Sigmoid colon (tissue), 7 donors: ENCODE measurements around the gene TMEM145. TPM values are rescaled to one million over a fixed set of nuclear protein-coding genes. Genes with fewer than 3 reads are reported as not detected.

Experiments used
- DNase-seq: peaks from one replicate; pipeline ENCODE4 v3.0.0-alpha.2; 2019
- H3K27ac ChIP-seq, 4 donors: fragments of 200-600 bp; sonication (generic); one replicate each; pipeline ENCODE4 v1.5.1; 2016 to 2019; ENCODE audit warnings: mild to moderate bottlenecking in 1 of 4
- H3K27me3 ChIP-seq, 3 donors: fragments of 200-600 bp; sonication (generic); one replicate each; pipeline ENCODE4 v1.5.1; 2019; ENCODE audit warnings: mild to moderate bottlenecking in 1 of 3
- H3K36me3 ChIP-seq, 4 donors: fragments of 200-600 bp; sonication (generic); one replicate each; pipeline ENCODE4 v1.5.1; 2016 to 2019
- H3K4me1 ChIP-seq, 4 donors: fragments of 200-600 bp; sonication (generic); one replicate each; pipeline ENCODE4 v1.5.1; 2017 to 2019
- H3K4me3 ChIP-seq, 4 donors: fragments of 200-600 bp; sonication (generic); one replicate each; pipeline ENCODE4 v1.5.1; 2017 to 2019; ENCODE audit warnings: mild to moderate bottlenecking in 2 of 4, moderate library complexity in 1 of 4
- H3K9me3 ChIP-seq, 4 donors: fragments of 200-600 bp in 3 of 4; sonication (generic) in 3 of 4; one replicate each; pipeline versions ENCODE4 v1.5.1 to v1.6.1; 2013 to 2019
- EP300 ChIP-seq, 4 donors: sonication (generic); formaldehyde crosslinking; IDR thresholded peaks; one replicate each; pipeline ENCODE4 v1.6.1; 2017; ENCODE audit warnings: antibody characterized with exemption in 4 of 4
- POLR2A ChIP-seq, 2 donors: fragments of 450-650 bp; IDR thresholded peaks; one replicate each; pipeline ENCODE4 v1.6.1; 2016; ENCODE audit warnings: antibody characterized with exemption in 2 of 2, mild to moderate bottlenecking in 2 of 2, moderate library complexity in 2 of 2
- POLR2AphosphoS5 ChIP-seq, 4 donors: sonication (generic); formaldehyde crosslinking; IDR thresholded peaks; one replicate each; pipeline ENCODE4 v1.6.1; 2017; ENCODE audit warnings: antibody characterized with exemption in 4 of 4
- WGBS, 2 donors: extraction: QIAGEN DNeasy Blood & Tissue Kit; methylation state at CpG; one replicate each; pipeline ENCODE4 v1.1.7; 2013; 5-methylcytosine and 5-hydroxymethylcytosine counted together
- intact Hi-C: fragments of 100-400 bp; cut with DNase I; formaldehyde crosslinking; loops from one replicate; pipeline ENCODE4 v1.15.1; 2023
- polyA plus RNA-seq, 3 donors: library from polyadenylated mRNA; stranded (reverse); fragments of 200-250 nt; gene quantifications; one replicate each; pipeline ENCODE4 v1.2.3, GENCODE V29; 2013
- total RNA-seq, 4 donors: library from RNA; depleted of rRNA; stranded (reverse); fragments of >200 nt; gene quantifications; one replicate each; pipeline ENCODE4 v1.1.0, GENCODE V29; 2016
- TF ChIP-seq, protein P1 (sequence below), 4 experiments: fragments of 450-650 bp in 3 of 4; fragments of 200-600 bp in 1 of 4; IDR thresholded peaks; one replicate each; pipeline ENCODE4 v1.5.1; 2016 to 2019; ENCODE audit warnings: antibody characterized with exemption in 4 of 4, mild to moderate bottlenecking in 3 of 4, moderate library complexity in 2 of 4
- donor health status: healthy with polysubstance abuse.
- donor health status: Bipolar disorder and iron deficiency.
- donor health status: healthy.

The TMEM145 gene
- total and polyA plus RNA-seq, 7 donors, result 0.54 to 4.4 (median 0.65) TPM; not detected in 3

DNA sequence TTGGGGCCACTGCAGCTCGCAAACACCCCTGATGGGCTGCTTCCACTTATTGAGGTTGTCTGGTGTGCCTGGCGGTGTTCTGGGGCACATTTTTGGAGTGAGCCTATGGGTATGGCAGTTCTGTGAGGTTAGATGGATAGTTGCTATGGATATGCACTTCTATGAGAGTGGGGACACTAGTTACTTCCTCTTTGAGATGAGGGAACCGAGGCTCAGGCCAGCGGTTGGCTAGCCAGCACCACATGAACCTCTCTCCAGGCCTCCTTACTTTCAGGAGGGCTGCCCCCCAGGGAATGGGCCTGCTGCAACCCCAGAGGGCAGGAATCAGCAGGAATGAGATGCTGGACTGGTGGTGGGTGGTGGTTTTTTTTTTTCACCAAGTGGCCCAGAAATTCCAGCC lies 24.7 kb upstream of the TMEM145 start:
- H3K4me1 ChIP-seq, result peaks cover 0 to 26% (median 24%) of the 10 kb centered on the region in 4 donors
- 77 to 90% methylated on average over 4 of the region's 4 CpGs for WGBS, 2 donors
- no peaks in the 10 kb centered on the region for H3K9me3 ChIP-seq
- intact Hi-C loops, result no loop called here
- no peak overlapping the region for H3K27ac ChIP-seq
- H3K4me3 ChIP-seq, result no peak overlapping the region
- DNase-seq, result no peak
- peaks cover 15 to 67% (median 58%) of the 10 kb centered on the region in 4 donors for H3K36me3 ChIP-seq
- no peaks in the 10 kb centered on the region for H3K27me3 ChIP-seq
- no peak for TF ChIP-seq POLR2A (IDR thresholded peaks at IDR 0.05)
- TF ChIP-seq POLR2AphosphoS5 (IDR thresholded peaks at IDR 0.05), result no peak
- TF ChIP-seq, protein P1, sequence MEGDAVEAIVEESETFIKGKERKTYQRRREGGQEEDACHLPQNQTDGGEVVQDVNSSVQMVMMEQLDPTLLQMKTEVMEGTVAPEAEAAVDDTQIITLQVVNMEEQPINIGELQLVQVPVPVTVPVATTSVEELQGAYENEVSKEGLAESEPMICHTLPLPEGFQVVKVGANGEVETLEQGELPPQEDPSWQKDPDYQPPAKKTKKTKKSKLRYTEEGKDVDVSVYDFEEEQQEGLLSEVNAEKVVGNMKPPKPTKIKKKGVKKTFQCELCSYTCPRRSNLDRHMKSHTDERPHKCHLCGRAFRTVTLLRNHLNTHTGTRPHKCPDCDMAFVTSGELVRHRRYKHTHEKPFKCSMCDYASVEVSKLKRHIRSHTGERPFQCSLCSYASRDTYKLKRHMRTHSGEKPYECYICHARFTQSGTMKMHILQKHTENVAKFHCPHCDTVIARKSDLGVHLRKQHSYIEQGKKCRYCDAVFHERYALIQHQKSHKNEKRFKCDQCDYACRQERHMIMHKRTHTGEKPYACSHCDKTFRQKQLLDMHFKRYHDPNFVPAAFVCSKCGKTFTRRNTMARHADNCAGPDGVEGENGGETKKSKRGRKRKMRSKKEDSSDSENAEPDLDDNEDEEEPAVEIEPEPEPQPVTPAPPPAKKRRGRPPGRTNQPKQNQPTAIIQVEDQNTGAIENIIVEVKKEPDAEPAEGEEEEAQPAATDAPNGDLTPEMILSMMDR (IDR thresholded peaks at IDR 0.05), result no peak
- TF ChIP-seq EP300 (IDR thresholded peaks at IDR 0.05), result no peak

DNA sequence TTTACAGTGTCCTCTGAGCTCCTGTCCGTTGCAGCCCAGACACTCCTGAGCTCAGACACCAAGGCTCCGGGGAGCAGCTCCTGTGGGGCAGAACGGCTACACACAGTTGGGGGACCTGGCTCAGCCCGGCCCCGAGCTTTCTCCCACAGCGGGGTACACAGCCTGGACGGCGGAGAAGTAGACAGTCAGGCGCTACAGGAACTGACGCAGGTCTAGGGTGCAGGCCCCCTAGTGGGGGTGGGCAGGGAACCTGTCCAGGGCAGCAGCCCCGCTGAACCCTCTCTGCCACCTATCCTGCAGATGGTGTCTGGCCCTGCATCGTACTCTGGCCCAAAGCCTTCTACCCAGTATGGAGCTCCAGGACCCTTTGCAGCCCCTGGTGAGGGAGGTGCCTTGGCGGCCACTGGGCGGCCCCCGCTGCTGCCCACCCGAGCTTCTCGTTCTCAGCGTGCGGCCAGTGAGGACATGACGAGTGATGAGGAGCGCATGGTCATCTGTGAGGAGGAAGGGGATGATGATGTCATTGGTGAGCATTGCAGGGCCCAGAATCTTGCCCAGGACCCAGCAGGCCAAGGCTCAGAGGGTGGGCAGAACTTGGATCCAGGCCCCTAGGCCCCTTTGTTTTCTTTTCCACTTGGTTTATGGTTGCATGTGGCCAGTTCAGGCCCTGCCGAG lies 24.1 kb upstream of the TMEM145 start:
- Histone ChIP-seq H3K4me1 (peaks cover 0 to 25% (median 24%) of the 10 kb centered on the region in 4 donors), H3K4me3 (no peak overlapping the region), H3K27ac (no peak overlapping the region), H3K36me3 (peaks cover 22 to 74% (median 64%) of the 10 kb centered on the region in 4 donors), H3K27me3 (no peaks in the 10 kb centered on the region), H3K9me3 (no peaks in the 10 kb centered on the region)
- no peak for TF ChIP-seq EP300 (IDR thresholded peaks at IDR 0.05)
- TF ChIP-seq, protein P1 (IDR thresholded peaks at IDR 0.05), result no peak
- no peak for TF ChIP-seq POLR2AphosphoS5 (IDR thresholded peaks at IDR 0.05)
- TF ChIP-seq POLR2A (IDR thresholded peaks at IDR 0.05), result no peak
- DNase-seq, result no peak
- intact Hi-C loops, result no loop called here
- WGBS, 2 donors, result 94% methylated on average over 22 of the region's 22 CpGs

DNA sequence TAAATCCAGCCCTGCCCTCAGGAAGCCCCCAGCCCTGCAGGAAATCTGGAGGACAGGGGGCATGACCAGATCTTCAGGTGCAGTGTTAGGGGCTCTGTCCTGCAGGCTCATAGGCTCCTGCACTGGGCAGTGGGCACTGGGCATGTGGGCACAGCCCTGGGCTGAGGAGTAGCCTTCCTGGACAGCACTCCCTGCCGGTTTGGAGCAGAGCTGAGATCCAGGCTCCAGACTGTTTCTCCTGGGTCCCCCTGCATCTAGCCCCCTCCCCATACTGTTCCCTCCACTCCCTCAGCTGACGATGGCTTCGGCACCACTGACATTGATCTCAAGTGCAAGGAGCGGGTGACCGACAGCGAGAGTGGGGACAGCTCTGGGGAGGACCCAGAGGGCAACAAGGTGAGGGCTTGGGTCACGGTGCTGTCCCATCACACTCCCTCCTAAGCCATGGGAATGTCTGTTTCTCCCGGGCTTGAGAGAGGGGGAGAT lies 23.5 kb upstream of the TMEM145 start:
- Histone ChIP-seq H3K27ac (no peak overlapping the region), H3K36me3 (peaks cover 28 to 79% (median 69%) of the 10 kb centered on the region in 4 donors), H3K27me3 (no peaks in the 10 kb centered on the region), H3K4me3 (no peak overlapping the region), H3K9me3 (no peaks in the 10 kb centered on the region), H3K4me1 (peaks cover 0 to 25% (median 23%) of the 10 kb centered on the region in 4 donors)
- TF ChIP-seq, protein P1 (IDR thresholded peaks at IDR 0.05), result no peak
- no peak for TF ChIP-seq POLR2AphosphoS5 (IDR thresholded peaks at IDR 0.05)
- TF ChIP-seq POLR2A (IDR thresholded peaks at IDR 0.05), result no peak
- TF ChIP-seq EP300 (IDR thresholded peaks at IDR 0.05), result no peak
- 91 to 92% methylated on average over 8 of the region's 8 CpGs for WGBS, 2 donors
- no peak for DNase-seq
- intact Hi-C loops, result loop anchor here (10.0 kb wide), 1 partner anchor 155 kb away; the partner anchor contains the start of gene POU2F2

DNA sequence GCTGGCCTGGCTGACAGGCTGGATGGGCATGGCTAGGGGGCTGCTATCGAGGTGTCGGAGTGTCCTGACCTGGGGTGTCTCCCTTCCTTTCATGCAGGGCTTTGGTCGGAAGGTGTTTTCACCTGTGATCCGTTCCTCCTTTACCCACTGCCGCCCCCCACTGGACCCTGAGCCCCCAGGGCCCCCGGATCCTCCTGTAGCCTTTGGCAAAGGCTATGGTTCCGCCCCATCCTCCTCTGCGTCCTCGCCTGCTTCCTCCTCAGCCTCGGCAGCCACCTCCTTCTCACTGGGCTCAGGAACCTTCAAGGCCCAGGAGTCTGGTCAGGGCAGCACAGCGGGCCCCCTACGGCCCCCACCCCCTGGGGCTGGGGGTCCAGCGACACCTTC lies 23.0 kb upstream of the TMEM145 start:
- H3K4me3 ChIP-seq, result no peak overlapping the region
- no peaks in the 10 kb centered on the region for H3K9me3 ChIP-seq
- intact Hi-C loops, result loop anchor here (10.0 kb wide), 1 partner anchor 155 kb away; the partner anchor contains the start of gene POU2F2
- TF ChIP-seq POLR2AphosphoS5 (IDR thresholded peaks at IDR 0.05), result no peak
- TF ChIP-seq, protein P1 (IDR thresholded peaks at IDR 0.05), result no peak
- no peak for TF ChIP-seq EP300 (IDR thresholded peaks at IDR 0.05)
- TF ChIP-seq POLR2A (IDR thresholded peaks at IDR 0.05), result no peak
- peaks cover 29 to 85% (median 72%) of the 10 kb centered on the region in 4 donors for H3K36me3 ChIP-seq
- H3K27me3 ChIP-seq, result no peaks in the 10 kb centered on the region
- H3K4me1 ChIP-seq, result peaks cover 0 to 20% (median 17%) of the 10 kb centered on the region in 4 donors
- WGBS, 2 donors, result 88 to 89% methylated on average over 13 of the region's 13 CpGs
- H3K27ac ChIP-seq, result no peak overlapping the region
- DNase-seq, result no peak
